Type B pancreatic cell (in vitro differentiated cells): ENCODE results near the gene PRKD3. TPM values are rescaled to one million over a fixed set of nuclear protein-coding genes. Genes with fewer than 3 reads are reported as not detected.

Source experiments
- DNase-seq: peaks from one replicate; pipeline ENCODE4 v3.0.0; 2021; ENCODE audit warnings: mixed read lengths; ENCODE audit not compliant: unreplicated experiment; ENCODE audit errors: extremely low spot score
- H3K27ac Mint-ChIP-seq: 2 replicates; pipeline ENCODE4 v1.8.0; 2021; ENCODE audit warnings: mild to moderate bottlenecking, mixed read lengths
- H3K27me3 Mint-ChIP-seq: 2 replicates; pipeline ENCODE4 v1.8.0; 2021; ENCODE audit warnings: mixed read lengths
- H3K36me3 Mint-ChIP-seq: 2 replicates; pipeline ENCODE4 v1.8.0; 2021; ENCODE audit warnings: mixed read lengths
- H3K4me1 Mint-ChIP-seq: one replicate; pipeline ENCODE4 v1.8.0; 2021; ENCODE audit warnings: mixed read lengths; ENCODE audit not compliant: unreplicated experiment
- H3K4me3 Mint-ChIP-seq: 2 replicates; pipeline ENCODE4 v1.8.0; 2021; ENCODE audit warnings: mild to moderate bottlenecking, mixed read lengths
- H3K9me3 Mint-ChIP-seq: 2 replicates; pipeline ENCODE4 v1.8.0; 2021; ENCODE audit warnings: mixed read lengths
- CTCF ChIP-seq: fragments of 200-600 bp; sonication (generic); conservative IDR thresholded peaks from 2 replicates; pipeline ENCODE4 v1.5.0; 2021; ENCODE audit warnings: antibody characterized with exemption, mild to moderate bottlenecking
- total RNA-seq: library from RNA; stranded (reverse); gene quantifications from 2 replicates; pipeline ENCODE4 v1.2.1, GENCODE V29; 2021; ENCODE audit warnings: low replicate concordance

PRKD3 gene
- total RNA-seq, 1 donor from 2014 or later, result 39.5 TPM

- Mint-ChIP-seq H3K4me1 (peaks cover 13% of the 10 kb centered on the region), H3K9me3 (no peaks in the 10 kb centered on the region), H3K27me3 (peaks cover 4% of the 10 kb centered on the region), H3K4me3 (no peak overlapping the region), H3K36me3 (no peaks in the 10 kb centered on the region), H3K27ac (no peak overlapping the region)
- DNase-seq, result no peak
- TF ChIP-seq CTCF, result no peak
Measured at GRCh38 chr2:37342591-37343220, 18.1 kb upstream of the PRKD3 start.

GRCh38 chr2:37340637-37341036 lies 16.0 kb upstream of the PRKD3 start:
- H3K9me3 Mint-ChIP-seq, result no peaks in the 10 kb centered on the region
- H3K4me3 Mint-ChIP-seq, result no peak overlapping the region
- H3K36me3 Mint-ChIP-seq, result no peaks in the 10 kb centered on the region
- H3K27ac Mint-ChIP-seq, result no peak overlapping the region
- no peak for TF ChIP-seq CTCF
- peaks cover 4% of the 10 kb centered on the region for H3K27me3 Mint-ChIP-seq
- H3K4me1 Mint-ChIP-seq, result peaks cover 15% of the 10 kb centered on the region
- no peak for DNase-seq

GRCh38 chr2:37338933-37339332 lies 14.3 kb upstream of the PRKD3 start:
- H3K27ac Mint-ChIP-seq, result no peak overlapping the region
- no peaks in the 10 kb centered on the region for H3K36me3 Mint-ChIP-seq
- H3K9me3 Mint-ChIP-seq, result no peaks in the 10 kb centered on the region
- no peak overlapping the region for H3K4me3 Mint-ChIP-seq
- H3K27me3 Mint-ChIP-seq, result peaks cover 4% of the 10 kb centered on the region
- peaks cover 15% of the 10 kb centered on the region for H3K4me1 Mint-ChIP-seq
- no peak for TF ChIP-seq CTCF
- no peak for DNase-seq

GRCh38 chr2:37337620-37338280 lies 13.1 kb upstream of the PRKD3 start:
- no peak overlapping the region for H3K4me3 Mint-ChIP-seq
- H3K27ac Mint-ChIP-seq, result no peak overlapping the region
- TF ChIP-seq CTCF, result no peak

GRCh38 chr2:37335604-37336003 lies 11.0 kb upstream of the PRKD3 start:
- peaks cover 15% of the 10 kb centered on the region for H3K4me1 Mint-ChIP-seq
- no peak for TF ChIP-seq CTCF
- no peak overlapping the region for H3K27ac Mint-ChIP-seq
- no peak overlapping the region for H3K4me3 Mint-ChIP-seq
- H3K36me3 Mint-ChIP-seq, result no peaks in the 10 kb centered on the region
- no peaks in the 10 kb centered on the region for H3K27me3 Mint-ChIP-seq
- DNase-seq, result no peak
- no peaks in the 10 kb centered on the region for H3K9me3 Mint-ChIP-seq

More at GRCh38 chr2:37337620-37338280, 13.1 kb upstream of the PRKD3 start:
- Mint-ChIP-seq H3K9me3 (no peaks in the 10 kb centered on the region), H3K27me3 (peaks cover under 1% of the 10 kb centered on the region), H3K4me1 (peaks cover 15% of the 10 kb centered on the region), H3K36me3 (no peaks in the 10 kb centered on the region)
- no peak for DNase-seq
